Neural cell (in vitro differentiated cells): Measurements from ENCODE around the gene CNTNAP2.

Experiments
- CTCF ChIP-seq: fragments of 450-650 bp; IDR thresholded peaks from 2 replicates; pipeline ENCODE4 v1.5.1; 2014; ENCODE audit warnings: antibody characterized with exemption, mild to moderate bottlenecking, moderate library complexity; ENCODE audit not compliant: poor library complexity, severe bottlenecking
- EZH2 ChIP-seq: fragments of 200-600, 300-800 bp; shearing (Covaris generic), sonication (generic); IDR thresholded peaks from 2 replicates; pipeline ENCODE4 v1.6.1; 2014; ENCODE audit warnings: antibody characterized with exemption, low read length, borderline replicate concordance, mild to moderate bottlenecking; ENCODE audit not compliant: insufficient read depth, poor library complexity, severe bottlenecking
- POLR2AphosphoS5 ChIP-seq: IDR thresholded peaks from 2 replicates; pipeline ENCODE4 v1.6.1; 2012
- REST ChIP-seq: IDR thresholded peaks from 2 replicates; pipeline ENCODE4 v1.6.1; 2012; ENCODE audit warnings: borderline replicate concordance
- TAF1 ChIP-seq: IDR thresholded peaks from 2 replicates; pipeline ENCODE4 v1.6.1; 2012; ENCODE audit warnings: low read depth

- TF ChIP-seq CTCF (no peak), REST (no peak), EZH2 (no peak), TAF1 (no peak), POLR2AphosphoS5 (no peak)
Measured at GRCh38 chr7:146647445-146647844, 530.8 kb downstream of the CNTNAP2 start.
